HCEC 1CT (cell line): Measurements from ENCODE around the gene MBLAC1.

Experiments
- DNase-seq: peaks from one replicate; pipeline ENCODE4 v3.0.0-alpha.2; 2017

MBLAC1 gene

DNA sequence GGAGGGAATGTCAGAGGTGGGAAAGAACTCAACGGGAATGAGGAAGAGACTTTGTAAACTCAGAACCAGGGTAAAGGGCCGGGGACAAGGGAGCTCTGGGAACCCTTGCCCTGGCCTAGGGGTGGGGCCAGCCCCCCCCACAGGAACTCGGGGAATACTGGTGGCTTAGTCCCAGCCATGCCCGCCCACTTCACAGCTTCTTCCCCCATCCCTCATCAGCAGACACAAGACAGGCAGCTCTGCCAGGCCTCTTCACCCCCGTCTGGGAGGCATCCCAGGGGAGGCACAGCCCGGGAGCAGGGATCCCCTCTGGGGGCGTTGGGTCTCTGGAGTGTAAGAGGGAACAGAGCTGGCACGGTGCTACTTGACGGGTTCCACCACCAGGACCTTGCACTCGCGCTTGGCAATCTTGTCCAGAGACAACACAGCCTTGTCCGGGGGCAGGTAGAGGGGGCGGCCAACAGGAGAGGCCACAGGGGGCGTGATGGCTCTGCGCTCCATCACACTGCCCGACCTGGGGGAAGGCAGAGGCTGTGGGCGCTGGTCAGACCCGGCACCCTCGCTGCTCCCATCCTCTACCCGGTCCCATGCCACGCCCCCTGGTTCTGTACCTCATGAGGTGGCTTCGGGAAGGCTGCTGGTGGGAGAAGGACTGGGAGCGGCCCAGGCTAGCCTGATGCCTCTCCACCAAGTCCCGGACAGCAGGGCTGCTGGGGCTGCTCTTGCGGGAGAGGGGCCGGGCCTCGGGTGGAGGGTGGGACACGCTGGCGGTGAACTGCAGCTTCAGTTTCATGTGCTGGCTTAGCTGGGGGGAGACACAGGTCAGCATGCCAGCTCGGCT lies 28.1 kb downstream of the MBLAC1 start:
- no peak for DNase-seq

DNA sequence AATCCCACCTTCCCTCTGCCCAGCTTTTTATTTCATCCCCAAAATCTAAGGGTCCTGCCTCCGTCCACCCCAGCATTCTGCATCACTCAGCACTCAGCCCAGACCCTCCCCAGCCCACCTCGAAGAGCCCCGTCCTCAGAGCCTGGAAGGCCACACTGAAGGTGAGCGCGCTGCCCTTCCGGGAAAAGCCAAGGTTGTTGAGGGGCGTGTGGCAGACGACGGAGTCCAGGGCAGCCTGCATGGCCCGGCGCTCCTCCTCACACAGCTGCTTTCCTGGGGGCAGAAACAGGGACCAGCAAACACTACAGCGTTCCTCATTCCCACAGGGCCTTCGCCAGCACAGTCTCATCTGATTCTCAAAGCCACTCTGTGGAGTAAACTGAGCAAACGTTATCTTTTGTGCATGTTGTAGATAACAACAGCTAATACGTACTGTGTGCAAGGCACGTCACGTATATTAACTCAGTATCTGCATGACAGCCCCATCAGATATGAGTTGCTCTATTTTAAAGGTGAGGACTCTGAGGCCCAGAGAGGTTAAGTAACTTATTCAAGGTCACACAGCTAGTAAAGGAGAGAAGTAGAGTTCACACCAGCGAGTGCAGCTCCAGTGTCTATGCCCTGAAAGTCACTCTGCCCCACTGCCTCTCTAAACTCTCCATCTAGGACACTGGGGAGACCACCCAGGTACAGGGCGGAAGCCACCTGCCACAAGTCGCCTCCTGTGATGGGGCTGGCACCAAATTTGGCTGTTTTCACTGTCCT lies 29.0 kb downstream of the MBLAC1 start:
- no peak for DNase-seq

DNA sequence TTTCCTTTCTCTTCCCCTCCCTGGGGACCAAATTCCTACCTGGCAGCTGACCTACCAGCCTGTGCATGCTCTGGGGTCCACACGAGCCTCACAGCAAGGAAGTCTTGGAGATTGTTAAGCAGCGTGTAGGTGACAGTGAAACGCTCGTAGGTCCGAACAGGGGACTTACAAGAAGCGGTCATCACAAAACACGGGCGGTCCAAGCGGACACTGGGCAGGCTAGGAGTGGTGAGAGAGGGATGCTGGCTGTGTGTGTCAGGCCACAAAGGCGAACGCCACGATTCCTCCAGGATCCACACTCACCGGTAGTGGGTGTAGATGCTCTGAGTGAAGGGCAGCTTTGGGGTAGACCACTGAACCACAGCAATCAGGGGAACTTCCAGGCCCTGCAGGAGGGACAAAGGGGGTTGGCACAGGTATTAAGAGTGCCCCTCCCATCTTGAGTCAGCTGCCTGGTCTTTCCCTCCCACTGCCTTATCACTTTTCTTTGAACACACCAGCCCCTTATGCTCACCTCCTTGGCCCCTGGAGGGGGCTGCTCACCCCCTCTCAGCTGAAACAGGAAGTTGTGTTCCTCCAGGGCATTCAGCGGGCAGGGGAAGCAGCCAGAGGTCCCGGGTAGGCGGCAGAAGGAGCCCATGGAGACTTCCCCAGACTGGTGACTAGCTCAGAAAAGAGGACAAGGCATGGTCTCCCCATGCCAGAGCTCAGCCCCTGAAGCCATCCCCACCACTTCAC lies 29.7 kb downstream of the MBLAC1 start:
- DNase-seq = no peak

DNA sequence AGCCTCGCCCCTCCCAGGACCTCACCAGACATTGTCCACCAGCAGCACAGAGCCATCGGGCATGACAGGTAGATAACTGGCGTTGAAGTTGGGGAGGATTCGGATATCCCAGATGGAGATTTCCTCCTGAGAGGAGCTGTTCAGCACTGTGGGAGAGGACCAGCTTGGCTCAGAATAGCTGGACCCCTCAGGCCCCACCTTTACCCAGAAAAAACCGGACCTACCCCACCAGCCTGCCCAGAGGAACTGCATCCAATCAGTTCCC lies 30.2 kb downstream of the MBLAC1 start:
- DNase-seq = no peak

DNA sequence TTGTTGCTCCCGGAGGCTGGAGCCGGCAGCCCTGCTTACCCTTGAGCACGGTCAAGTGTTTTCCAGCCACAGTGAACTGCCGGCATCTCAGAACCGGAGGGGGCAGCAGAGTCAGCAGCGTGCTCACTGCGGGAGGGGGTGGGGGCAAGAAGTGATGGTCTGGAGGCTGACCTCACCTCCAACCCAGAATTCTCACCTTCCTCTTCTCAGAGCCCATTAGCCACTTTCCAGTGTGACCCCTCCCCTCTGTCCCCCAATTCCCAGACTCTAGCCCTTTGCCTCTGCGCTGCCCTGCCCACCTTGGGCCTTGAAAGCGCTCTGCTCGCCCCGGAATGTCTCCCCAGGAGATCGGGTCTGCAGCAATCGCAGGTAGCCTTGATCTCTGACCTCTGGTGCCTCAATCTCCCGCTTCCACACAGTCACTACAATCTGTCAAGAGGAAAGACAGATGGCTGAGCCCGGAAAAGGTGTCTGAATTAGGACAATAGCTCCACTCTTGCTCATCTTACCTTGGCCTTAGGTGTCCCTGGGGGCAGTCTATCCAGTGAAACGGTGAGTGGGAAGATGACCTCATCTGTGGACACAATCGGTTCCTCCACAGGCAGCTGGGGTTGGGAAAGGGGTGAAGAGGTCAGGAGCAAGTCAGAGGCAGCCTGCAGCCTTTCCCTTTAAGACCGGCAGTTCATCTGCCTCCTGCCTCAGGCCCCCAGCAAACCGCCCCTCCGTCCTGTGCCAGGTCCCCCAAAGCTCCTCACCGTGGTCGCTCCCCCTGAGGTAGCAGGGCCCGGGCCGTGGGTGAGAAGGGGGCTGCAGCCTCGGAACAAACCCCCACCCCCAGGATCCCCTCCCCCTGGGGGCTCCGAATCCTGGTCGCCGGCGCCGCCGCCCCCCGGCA lies 30.8 kb downstream of the MBLAC1 start:
- DNase-seq = peak; percentile 72

DNA sequence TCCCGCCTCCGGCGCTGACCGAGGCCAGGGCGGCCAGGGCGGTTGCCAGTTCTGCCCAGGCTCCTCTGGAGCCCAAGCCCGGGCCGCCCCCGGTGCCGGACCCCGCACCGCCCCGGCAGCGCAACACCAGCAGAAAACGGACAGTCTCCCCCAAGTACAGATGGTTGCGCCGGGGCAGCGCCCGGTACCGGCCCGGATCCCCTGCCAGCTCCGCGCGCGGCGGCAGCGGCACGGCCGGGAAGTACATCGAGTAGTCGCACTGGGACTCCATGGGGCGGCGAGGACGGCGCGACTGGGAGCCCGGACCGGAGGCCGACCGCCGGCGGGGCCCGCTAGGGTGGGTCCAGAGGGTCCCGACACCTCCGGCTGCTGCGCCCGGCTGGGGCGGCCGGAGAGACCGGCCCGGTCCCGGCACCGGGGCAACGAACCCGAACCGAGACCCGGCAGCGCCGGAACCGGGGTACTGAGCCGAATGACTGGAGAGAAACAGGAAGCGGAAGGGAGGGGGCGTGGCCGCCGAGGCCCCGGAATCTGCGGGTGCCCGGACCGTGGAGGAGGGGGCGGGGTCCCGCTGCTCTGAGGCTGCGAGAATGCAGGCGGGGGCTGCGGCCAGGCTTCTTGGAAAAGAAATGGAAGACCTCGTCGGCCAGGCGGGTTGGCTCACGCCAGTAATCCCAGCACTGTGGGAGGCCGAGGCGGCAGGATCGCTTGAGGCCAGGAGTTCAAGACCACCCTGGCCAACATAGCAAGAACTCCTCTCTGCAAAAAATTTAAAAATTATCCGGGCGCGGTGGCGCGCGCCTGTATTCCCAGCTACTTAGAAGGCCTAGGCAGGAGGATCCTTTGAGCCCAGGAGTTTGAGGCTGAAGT lies 31.7 kb downstream of the MBLAC1 start, which contains the start of gene TRAPPC14:
TSS of gene TRAPPC14 (minus strand) at position 495 of the 870 bp plus-strand sequence. CDS start at position 271, 224 bp downstream.
- DNase-seq = peak; percentile 82

DNA sequence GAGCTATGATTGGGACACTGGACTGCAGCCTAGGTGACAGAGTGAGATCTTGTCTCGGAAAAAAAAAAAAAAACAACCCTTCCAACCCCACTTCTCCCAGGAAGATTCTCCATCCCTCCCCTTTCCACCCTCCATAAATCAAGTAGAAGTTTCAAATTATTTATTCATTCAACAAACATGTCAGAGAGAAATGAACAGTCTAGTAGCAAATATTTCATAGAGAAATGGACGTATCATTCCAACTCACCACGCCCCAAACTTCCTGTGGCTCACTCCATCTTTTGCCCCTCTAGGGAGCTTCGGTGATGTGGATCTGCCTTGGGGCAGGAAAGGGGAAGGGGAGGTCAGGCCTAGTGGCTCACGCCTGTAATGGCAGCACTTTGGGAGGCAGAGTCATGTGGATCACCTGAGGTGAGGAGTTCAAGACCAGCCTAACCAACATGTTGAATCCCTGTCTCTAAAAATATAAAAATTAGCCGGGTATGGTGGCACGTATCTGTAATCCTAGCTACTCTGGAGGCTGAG lies 32.4 kb downstream of the MBLAC1 start:
- no peak for DNase-seq

DNA sequence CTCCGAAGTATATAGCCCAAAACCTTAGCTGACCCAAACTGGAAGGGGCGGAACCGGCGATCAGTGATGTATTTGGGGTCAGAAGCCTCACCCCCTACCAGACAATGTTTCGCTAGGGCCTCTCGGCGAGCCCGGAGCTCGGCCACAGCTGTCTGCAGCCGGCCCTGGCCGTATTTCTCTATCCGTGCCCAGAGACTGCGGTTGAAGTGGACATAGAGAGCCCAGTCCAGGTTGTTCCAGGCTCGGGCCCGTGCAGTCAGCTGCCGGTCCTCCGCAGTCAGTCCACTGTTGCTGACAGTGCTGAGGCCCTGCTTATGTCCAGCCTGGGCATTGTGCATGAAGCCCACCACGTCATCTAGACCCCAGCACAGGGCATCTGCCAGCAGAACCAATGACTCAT lies 33.3 kb downstream of the MBLAC1 start:
- DNase-seq = no peak

DNA sequence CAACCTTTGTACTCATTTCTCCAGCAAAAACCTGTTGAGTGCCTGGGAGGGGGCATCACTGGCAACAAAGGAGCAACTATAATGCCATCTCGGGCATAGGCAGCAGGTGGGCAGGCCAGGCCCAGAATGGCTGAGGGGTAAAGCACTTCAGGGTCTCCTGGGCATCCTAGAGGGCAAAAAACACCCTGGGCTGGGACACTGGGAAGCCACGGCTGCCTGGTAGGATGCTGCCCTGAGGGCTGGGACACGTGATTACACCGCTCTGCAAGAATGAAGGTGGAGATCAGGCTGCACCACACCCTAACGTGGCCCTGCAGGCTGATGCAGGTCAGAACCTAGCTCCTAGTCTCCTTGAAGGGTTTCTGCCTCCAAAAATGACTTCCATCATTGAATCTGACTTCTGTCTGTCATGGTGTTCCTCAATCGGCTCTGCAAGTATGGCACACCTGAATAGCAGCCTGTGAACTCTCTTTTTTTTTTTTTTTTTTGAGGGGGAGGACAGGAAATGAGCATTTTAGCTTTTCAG lies 36.3 kb downstream of the MBLAC1 start:
- no peak for DNase-seq

DNA sequence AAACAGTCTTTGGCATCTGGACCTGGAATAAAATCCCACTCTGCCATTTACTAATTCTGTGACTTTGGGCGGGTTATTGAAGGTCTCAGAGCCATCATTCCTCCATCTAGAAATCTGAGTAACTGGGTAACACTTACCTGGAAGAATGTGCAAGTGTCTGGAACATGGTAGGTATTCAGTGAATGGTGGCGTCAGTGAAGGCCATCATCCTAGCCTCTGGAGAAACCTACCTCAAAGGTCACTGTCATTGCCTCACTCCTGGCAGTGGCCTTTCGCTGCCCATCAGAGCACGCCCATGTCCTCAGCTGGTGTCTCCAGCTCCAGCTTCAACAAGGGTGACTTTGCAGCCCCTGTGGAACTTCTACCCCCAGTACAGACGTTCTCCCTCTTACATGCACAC lies 37.1 kb downstream of the MBLAC1 start:
- no peak for DNase-seq

DNA sequence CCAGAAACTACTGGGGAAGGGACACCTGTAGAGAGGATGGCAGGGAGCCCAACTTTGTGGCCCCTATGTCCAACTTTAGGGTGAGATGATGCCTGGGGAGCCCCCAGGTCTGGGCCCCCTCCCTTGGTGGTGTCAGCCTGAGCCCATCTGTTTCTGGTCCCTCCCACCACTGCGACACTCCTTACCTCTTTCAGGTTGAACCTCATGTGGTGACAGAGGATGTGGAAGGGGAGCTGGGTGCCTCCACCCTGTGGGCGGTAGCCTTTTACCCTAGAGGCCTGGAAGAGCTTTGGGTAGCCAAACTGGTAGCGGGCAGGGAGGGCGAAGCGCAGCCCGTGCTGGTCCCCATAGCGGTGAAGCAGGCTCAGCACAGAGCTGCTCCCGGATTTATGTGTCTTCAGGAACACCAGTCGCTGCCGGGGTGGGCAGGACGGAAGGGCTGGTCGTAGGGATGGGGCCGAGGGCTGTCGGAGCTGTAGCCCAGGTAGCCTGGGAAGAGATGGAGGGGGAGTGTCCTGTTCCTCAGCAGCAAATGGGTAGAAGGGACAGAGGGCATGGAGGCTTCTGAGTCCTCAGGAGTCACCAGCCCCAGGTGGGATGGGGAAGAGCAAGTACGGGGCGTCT lies 39.7 kb downstream of the MBLAC1 start:
- no peak for DNase-seq

DNA sequence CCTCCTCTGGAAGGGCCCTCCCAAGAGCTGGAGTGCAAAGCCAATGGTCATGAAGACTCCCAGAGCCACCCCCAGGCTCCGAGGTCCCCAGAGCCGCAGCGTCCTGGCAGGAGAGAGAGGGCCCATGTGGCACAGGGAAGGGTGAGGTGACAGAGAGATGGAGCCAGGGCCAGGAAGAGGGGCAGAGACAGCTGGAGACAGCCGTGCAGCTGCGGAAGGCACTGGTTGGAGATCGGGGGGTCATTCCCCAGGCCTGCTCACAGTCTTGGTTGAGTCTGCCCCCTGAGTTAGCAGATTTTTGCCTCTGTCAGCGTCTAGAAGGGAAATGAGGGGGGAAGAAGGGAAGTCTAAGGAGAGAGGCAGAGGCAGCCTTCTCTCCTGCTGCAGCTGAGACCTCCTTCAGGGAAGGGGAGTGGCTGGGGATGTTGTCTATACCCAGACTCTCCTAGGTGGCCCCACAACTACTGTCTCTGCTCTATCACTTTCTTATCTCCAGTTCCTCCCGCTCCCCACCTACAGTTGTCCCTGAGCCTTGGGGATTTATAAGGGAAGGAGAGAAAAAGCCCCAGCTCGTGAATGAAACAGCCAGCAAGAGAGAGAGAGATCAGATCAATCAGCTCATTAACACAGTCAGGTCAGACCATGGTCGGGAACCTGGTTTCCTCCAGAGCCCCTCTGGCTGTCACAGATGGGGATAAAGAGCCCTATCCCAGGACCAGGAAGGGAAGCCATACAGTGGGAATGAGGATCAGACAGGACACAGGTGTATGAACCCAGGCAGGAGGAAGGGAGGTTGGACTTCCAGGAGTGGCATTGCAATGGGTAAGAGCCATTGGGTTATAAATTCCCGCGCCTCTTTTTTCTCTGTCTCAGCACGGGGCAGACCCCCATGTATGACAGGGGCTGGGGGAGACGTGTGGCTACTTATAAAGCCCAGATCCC lies 40.5 kb downstream of the MBLAC1 start:
- DNase-seq = no peak

DNA sequence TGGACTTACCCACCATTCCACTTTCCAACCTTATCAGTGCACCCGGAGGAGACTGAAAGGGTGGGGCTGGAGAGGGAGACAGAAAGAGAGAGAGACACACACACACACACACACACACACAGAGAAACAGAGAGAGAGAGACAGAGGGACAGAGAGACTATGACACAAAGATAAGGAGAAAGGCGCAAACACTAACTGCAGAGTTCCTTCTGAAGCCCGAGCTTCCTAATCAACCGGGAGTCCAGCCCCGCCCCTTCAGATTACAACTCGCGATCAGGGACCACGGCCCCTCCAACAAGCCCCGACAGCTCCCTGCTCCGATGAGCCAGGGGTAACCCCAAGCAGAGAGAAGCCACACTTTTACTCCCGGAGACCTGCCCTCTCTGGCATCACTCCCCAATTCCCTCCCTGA lies 41.2 kb downstream of the MBLAC1 start:
- DNase-seq = no peak

DNA sequence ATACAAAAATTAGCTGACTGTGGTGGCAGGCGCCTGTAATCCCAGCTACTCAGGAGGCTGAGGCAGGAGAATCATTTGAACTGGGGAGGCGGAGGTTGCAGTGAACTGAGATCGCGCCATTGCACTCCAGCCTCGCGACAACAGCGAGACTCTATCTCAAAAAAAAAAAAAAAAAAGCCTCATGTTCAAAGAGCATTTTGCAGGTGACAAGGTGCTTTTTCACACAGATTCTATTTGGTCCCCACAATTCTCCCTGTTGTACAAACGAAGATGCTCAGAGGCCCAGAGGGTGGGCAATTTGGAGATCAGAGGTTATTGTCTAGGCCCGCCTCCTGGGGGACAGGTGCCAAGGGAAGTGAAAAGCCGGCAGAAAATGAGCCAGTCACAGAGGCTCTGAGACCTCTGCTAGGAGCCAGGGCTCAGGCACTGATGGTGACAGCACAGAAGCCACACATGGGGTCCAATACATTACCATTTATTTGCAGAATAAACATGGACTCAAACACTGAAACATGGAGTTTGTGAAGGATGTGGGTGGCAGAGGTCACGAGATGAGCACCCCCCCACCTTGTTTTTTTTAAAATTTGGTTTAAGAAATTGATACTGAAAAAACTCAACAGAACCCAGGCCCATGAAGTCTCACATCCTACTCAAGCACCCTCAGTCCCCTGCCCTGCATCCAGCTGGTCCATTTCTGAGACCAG lies 42.5 kb downstream of the MBLAC1 start:
- DNase-seq = no peak

DNA sequence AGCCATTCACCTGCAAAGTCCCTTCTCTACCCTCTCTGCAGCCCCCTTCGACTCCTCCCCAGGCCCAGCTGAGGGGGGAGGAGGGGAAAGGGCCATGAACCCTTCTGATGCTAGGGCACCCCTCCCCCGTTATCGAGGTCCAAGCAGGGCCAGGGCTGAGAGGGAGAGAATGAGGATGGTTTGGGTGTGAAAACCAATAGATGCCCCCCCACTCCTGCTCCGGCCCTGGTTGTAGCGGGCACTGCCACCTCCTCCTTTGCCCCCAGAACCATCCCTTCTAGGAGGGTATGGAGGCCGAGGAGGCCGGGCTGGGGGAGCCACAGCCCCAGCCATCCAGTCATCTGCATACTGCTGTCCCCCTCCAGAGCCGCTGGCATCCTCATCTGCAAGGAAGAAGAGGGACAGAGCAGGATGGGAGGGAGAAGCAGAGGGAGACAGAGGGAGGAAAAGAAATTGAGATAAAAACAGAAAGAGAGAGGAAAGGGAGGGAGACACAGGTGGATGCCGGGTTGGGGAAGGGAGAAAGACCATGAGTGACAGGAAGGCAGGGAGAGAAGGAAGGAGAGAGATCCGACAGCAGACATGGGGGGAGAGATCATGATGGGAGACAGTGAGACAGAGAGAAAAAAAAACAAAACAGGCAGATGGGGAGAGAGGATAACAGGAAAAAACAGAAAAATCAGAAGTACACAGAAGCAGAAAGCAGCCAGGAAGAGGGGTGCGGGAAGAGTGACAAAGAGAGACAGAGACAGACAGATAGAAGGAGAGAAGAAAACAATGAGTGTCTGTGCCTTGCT lies 43.5 kb downstream of the MBLAC1 start:
- no peak for DNase-seq

DNA sequence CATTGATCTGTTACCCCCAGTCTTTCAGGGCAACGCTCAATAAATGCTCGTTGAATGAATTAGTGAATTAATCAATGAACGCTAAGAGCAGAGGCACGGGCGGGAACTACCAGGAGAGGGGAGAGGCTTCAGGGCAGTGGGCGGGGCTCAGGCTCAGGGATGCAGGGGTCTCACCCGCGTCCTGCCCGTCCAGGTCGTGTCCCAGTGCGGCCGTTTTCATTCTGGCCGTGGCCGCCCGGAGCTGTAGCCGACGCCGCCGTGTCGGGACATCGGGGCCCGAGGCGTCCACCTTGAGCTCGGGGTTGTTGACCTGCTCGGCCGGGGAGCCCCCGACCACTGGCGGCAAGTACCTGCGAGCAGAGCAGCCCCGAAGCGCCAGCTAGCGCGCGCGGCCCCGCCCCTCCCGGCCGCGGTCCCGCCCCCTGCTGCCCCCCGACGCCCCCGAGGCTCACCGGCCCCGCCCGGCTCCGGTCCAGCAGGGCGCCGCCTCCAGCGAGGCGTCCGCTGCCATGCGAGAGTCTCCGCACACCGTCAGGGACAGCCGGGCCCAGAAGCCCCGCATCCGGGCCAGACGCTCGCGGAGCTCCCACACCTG lies 44.4 kb downstream of the MBLAC1 start:
- no peak for DNase-seq

DNA sequence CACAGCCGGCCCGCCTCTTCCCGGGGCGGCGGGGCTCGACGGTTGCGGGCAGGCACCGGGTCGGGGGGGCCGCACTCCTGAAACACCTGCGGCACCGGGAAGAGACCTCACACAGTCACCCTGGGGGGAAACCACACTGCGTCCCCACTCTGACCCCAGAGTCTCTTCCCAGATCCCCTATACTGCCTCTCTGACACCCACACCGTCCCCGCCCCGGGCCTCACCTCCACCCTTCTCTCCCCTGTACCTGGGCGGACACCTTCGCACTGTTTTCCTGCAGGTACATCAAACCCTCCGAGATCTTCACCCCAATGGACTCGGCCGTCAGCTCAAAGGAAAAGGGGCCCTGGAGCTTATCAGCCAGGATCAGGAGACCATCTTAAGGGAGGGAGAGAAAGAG lies 45.1 kb downstream of the MBLAC1 start:
- no peak for DNase-seq
